NK-92 (cell line): ENCODE data around the gene CANX.

Experiments used
- DNase-seq: peaks from one replicate; lab custom pipeline; 2025; ENCODE audit not compliant: unreplicated experiment; lab: John Stamatoyannopoulos, UW

Gene CANX

GRCh38 chr5:179749857-179750508 lies 51.2 kb downstream of the CANX start:
- DNase-seq = no peak

DNA sequence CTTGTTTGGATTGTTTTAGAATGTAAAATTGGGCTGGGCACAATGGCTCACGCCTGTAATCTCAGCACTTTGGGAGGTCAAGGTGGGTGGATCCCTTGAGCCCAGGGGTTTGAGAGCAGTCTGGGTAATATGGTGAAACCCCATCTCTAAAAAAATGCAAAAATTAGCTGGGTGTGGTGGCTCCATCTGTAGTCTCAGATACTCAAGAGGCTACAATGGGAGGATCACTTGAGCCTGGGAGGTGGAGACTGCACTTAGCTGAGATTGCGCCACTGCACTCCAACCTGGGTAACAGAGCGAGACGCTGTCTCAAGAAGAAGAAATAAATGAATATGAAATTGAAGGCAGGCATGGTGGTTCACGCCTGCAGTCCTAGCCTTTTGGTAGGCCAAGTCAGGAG lies 55.2 kb downstream of the CANX start:
- no peak for DNase-seq

DNA sequence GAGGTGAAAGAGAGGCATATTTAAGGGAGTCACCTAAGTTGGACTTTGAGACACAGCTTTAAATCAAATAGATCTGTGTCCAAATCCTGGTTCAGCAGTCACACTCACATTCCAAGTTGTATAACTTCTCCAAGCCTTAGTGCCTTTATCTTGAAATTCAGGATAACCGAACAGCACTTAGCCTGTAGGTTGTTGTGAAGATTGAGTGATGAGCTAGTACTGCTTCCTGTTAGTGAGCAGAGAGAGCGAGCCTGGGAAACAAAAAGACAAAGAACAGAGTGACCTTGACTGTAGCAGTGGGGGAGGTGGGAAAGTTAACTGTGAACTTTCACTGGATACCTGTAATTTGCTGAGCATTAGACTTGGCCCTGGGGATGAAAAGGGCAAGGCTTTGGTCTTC lies 56.3 kb downstream of the CANX start:
- no peak for DNase-seq

- no peak for DNase-seq
Measured at GRCh38 chr5:179758955-179759354, 60.2 kb downstream of the CANX start.

- DNase-seq = no peak
Measured at GRCh38 chr5:179759581-179760551, 61.1 kb downstream of the CANX start.

DNA sequence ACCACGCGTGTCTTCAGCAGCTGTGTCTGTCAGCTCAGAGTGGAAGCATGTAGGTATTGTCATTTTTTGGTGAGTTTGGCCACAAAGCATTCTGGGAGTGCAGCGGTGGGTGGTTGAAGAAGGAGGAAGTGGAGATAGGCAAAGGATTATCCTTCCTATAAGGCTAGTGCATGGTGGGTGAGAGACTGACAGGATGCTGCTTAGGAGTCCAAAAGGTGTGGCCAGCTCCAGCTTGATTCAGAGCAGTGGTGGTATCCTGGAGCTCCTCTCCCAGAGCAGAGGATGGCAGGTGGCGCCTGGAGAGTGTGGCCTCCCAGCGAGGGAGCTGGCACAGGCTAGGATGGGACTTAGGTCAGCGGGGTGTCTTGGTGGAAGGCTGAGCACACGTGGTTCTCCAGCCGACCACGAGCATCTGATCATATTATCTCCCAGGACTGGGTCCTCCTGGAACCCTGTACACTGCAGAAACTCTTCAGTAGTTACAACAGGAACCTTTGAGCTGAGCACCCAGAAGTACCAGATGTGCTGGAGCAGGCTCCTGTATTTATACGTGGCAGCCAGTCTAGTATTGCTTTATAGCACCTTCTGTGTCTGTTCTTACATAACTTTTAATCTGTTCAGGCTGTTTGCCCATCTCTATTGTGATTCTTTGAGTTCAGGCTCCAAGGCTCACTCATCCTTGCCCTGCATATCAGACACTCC lies 63.5 kb downstream of the CANX start:
- no peak for DNase-seq

- no peak for DNase-seq
Measured at GRCh38 chr5:179762781-179763176, 64.0 kb downstream of the CANX start.

DNA sequence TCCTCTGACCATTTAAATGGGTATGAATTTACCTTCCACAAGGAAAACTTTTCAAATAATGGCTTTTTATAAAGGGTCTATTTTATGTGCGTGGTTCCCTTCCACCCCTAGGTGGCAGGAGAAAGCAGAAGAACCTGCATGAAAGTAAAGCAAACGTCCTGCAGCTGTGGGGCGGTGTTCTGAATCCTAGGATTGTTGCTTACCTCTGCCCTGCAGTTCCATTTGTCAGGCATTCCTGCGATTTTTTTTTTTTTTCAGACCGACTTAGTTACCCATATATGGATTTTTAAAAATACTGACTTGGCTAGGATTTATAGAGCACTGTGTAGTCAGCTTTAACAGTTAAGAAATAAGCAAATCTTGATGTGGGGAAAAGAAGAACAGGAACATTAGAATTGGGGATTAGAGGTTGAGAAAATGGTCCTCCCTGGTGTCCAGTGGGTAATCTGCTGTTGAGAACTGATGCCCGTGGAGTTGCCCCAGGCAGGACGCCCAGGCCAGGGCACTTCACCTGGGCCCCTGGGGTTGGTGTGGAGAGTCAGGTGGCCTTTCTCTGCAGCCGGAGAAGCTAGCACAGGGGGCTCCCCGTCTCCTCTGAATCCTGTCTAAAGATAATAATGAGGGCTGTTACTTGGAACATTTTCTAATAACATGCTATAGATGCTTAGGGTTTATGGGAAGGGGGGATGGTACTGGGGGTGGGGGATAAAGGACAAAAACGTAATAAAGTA lies 64.6 kb downstream of the CANX start:
- no peak for DNase-seq

GRCh38 chr5:179764056-179764455 lies 65.3 kb downstream of the CANX start:
- no peak for DNase-seq

GRCh38 chr5:179765400-179765799 lies 66.6 kb downstream of the CANX start:
- DNase-seq = no peak

DNA sequence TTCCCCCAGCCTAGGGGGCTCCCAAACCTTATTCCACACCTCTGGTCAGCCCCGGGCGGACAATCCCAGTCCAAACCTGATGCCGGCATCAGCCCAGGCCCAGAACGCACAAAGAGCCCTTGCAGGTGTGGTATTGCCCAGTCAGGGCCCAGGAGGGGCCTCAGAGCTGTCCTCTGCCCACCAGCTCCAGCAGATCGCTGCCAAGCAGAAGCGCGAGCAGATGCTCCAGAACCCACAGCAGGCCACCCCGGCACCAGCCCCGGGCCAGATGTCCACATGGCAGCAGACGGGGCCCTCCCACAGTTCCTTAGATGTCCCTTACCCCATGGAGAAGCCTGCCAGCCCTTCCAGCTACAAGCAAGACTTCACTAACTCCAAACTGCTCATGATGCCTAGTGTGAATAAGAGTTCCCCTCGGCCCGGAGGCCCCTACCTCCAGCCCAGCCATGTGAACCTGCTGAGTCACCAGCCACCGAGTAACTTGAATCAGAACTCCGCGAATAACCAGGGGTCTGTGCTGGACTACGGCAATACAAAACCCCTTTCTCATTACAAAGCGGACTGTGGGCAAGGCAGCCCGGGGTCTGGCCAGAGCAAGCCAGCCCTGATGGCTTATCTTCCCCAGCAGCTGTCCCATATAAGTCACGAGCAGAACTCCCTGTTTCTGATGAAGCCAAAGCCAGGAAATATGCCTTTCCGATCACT lies 67.4 kb downstream of the CANX start:
- no peak for DNase-seq

DNA sequence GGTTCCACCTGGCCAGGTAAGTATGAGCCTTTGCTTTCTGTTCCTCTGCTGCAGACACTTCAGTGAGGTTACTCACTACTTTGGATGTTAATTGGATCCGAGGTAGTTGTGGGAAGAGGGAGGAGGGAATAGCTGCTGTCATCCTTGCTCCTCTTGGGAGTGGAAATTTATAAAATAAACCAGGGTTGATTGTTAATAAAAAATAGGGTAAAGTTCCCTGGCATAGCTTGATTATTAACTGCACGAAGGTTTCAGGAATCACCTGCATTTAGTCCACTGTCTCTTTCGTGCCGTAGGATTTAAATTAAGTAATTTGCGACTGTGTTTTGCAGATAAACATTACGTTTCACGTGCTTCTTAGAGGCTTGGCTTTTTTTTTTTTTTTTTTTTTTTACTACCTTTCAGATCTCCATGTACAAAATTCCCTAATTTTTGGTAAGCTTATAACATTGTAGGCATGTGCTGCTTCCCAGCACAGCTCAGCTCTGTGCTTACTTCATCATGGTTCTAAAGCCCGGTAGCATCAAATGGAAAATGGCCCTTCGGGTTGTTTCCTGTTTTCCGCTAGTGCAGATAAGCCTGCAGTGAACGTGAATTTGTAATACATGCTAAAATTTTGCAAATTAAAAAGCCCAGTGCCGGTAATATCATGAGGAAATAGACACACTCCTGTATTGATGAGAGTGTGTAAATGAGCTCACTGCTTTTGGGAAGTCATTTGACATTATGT lies 68.1 kb downstream of the CANX start:
- DNase-seq = no peak

GRCh38 chr5:179767496-179768100 lies 68.8 kb downstream of the CANX start:
- DNase-seq = no peak

- DNase-seq = no peak
Measured at GRCh38 chr5:179768326-179769085, 69.7 kb downstream of the CANX start.

DNA sequence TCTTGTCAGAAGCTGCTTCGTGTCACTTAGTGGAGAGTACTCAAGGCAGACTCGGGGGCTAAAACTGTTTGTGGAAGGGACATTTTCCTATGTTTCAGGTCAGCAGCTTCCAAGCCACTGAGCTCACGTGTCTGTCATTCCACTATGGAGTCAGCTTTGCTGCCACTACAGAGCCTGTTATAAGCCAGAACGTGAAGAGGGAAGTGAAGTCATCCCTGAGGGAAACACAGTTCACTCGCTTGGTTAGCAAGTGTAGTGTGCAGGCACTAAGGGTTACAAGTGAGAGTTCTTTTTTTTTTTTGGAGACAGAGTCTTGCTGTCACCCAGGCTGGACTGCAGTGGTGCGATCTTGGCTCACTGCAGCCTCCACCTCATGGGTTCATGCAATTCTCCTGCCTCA lies 70.5 kb downstream of the CANX start:
- no peak for DNase-seq

- no peak for DNase-seq
Measured at GRCh38 chr5:179769796-179770195, 71.0 kb downstream of the CANX start.

- DNase-seq = no peak
Measured at GRCh38 chr5:179771311-179771895, 72.6 kb downstream of the CANX start.

- no peak for DNase-seq
Measured at GRCh38 chr5:179772351-179772750, 73.6 kb downstream of the CANX start.
